CD14-positive monocyte (primary cell): ENCODE data around the gene ARMH3. TPM values are rescaled to one million over a fixed set of nuclear protein-coding genes. Genes with fewer than 3 reads are reported as not detected.
"Not testable (repeated sequence)": the region's sequence is repeated elsewhere in the genome, so short reads cannot be mapped to it uniquely, and the experiment has no call there.

Experiments
- DNase-seq, 3 donors: peaks; one replicate each; pipeline ENCODE4 v3.0.0-alpha.2; 2011 to 2022
- H2AFZ ChIP-seq: 2 replicates; pipeline ENCODE4 v1.6.0; 2012; ENCODE audit warnings: mild to moderate bottlenecking, low read depth, low read length, inconsistent platforms; ENCODE audit not compliant: insufficient read depth, poor library complexity, severe bottlenecking
- H3K27ac ChIP-seq, 2 donors: 1 replicate in 1 of 2; 2 replicates in 1 of 2; pipeline ENCODE4 v1.5.1; 2012 to 2013; ENCODE audit warnings: low read length in 2 of 2, control low read depth in 1 of 2, inconsistent platforms in 1 of 2, low read depth in 1 of 2, mild to moderate bottlenecking in 1 of 2
- H3K27me3 ChIP-seq, 2 donors: one replicate each; pipeline versions ENCODE4 v1.6.0 to v1.6.1; 2011 to 2013; ENCODE audit warnings: low read length in 2 of 2; ENCODE audit not compliant: control insufficient read depth in 2 of 2, insufficient read depth in 2 of 2
- H3K36me3 ChIP-seq, 2 donors: replicated peaks in 1 of 2; 1 replicate in 1 of 2; 2 replicates in 1 of 2; pipeline versions ENCODE4 v1.5.1 to v1.6.1; 2012 to 2013; ENCODE audit warnings: low read length in 2 of 2, control low read depth in 1 of 2, inconsistent platforms in 1 of 2, mild to moderate bottlenecking in 1 of 2; ENCODE audit not compliant: insufficient read depth in 2 of 2, control insufficient read depth in 1 of 2
- H3K4me1 ChIP-seq, 2 donors: 1 replicate in 1 of 2; 2 replicates in 1 of 2; pipeline versions ENCODE4 v1.5.1 to v1.6.1; 2012 to 2013; ENCODE audit warnings: low read length in 2 of 2, control low read depth in 1 of 2, inconsistent platforms in 1 of 2, mild to moderate bottlenecking in 1 of 2, moderate library complexity in 1 of 2; ENCODE audit not compliant: insufficient read depth in 2 of 2, control insufficient read depth in 1 of 2
- H3K4me2 ChIP-seq: replicated peaks from 2 replicates; pipeline ENCODE3; 2012; ENCODE audit warnings: low read length, moderate library complexity, mild to moderate bottlenecking; ENCODE audit not compliant: poor library complexity, severe bottlenecking; ENCODE audit errors: extremely low read depth
- H3K4me3 ChIP-seq, 3 experiments: fragments of 200-600 bp in 1 of 3; sonication (generic) in 1 of 3; replicated peaks in 1 of 3; 1 replicate in 2 of 3; 2 replicates in 1 of 3; pipeline ENCODE4 v1.5.1; 2011 to 2013; ENCODE audit warnings: low read length in 3 of 3, mild to moderate bottlenecking in 3 of 3, control low read depth in 2 of 3, low read depth in 2 of 3, inconsistent platforms in 1 of 3, moderate library complexity in 1 of 3
- H3K79me2 ChIP-seq: 2 replicates; pipeline ENCODE4 v1.6.0; 2012; ENCODE audit warnings: mild to moderate bottlenecking, control low read depth, inconsistent platforms, low read length, moderate library complexity; ENCODE audit not compliant: insufficient read depth
- H3K9ac ChIP-seq: 2 replicates; pipeline ENCODE4 v1.6.0; 2017; ENCODE audit warnings: low read length, mild to moderate bottlenecking; ENCODE audit not compliant: insufficient read depth, poor library complexity, severe bottlenecking
- H3K9me3 ChIP-seq, 2 donors: replicated peaks in 1 of 2; 1 replicate in 1 of 2; 2 replicates in 1 of 2; pipeline versions ENCODE4 v1.5.1 to v1.6.1; 2012 to 2013; ENCODE audit warnings: low read length in 2 of 2, control low read depth in 1 of 2; ENCODE audit not compliant: control insufficient read depth in 1 of 2, insufficient read depth in 1 of 2
- H4K20me1 ChIP-seq: 2 replicates; pipeline ENCODE4 v1.6.0; 2012; ENCODE audit warnings: mild to moderate bottlenecking, low read length, control low read depth, moderate library complexity; ENCODE audit not compliant: insufficient read depth
- H3K27ac Mint-ChIP-seq, 7 donors: one replicate each; pipeline ENCODE4 v1.8.0; 2020; ENCODE audit warnings: mild to moderate bottlenecking in 7 of 7, mixed read lengths in 7 of 7, moderate library complexity in 6 of 7, inconsistent platforms in 2 of 7
- H3K27me3 Mint-ChIP-seq, 3 donors: one replicate each; pipeline ENCODE4 v1.8.0; 2021 to 2022; ENCODE audit warnings: low read depth in 3 of 3, mild to moderate bottlenecking in 3 of 3, mixed read lengths in 3 of 3, moderate library complexity in 3 of 3, inconsistent platforms in 1 of 3
- H3K36me3 Mint-ChIP-seq, 2 donors: one replicate each; pipeline ENCODE4 v1.8.0; 2020; ENCODE audit warnings: mixed read lengths in 2 of 2, inconsistent platforms in 1 of 2, mild to moderate bottlenecking in 1 of 2
- H3K4me1 Mint-ChIP-seq: one replicate; pipeline ENCODE4 v1.8.0; 2020; ENCODE audit warnings: mild to moderate bottlenecking, mixed read lengths
- H3K4me3 Mint-ChIP-seq, 2 donors: one replicate each; pipeline ENCODE4 v1.8.0; 2020; ENCODE audit warnings: mild to moderate bottlenecking in 2 of 2, mixed read lengths in 2 of 2, moderate library complexity in 1 of 2
- H3K9me3 Mint-ChIP-seq, 7 donors: one replicate each; pipeline ENCODE4 v1.8.0; 2020 to 2022; ENCODE audit warnings: mixed read lengths in 7 of 7, mild to moderate bottlenecking in 6 of 7, moderate library complexity in 6 of 7, inconsistent platforms in 2 of 7
- WGBS: methylation state at CpG from one replicate; pipeline ENCODE4 v1.1.5; 2013; ENCODE audit warnings: missing lambda C conversion rate; ENCODE audit not compliant: insufficient coverage; 5-methylcytosine and 5-hydroxymethylcytosine counted together
- intact Hi-C, 2 donors: fragments of 100-400 bp; cut with micrococcal nuclease; formaldehyde crosslinking; loops; one replicate each; pipeline versions ENCODE4 v1.15.0 to v1.15.1; 2023
- polyA plus RNA-seq, 3 donors: library from polyadenylated mRNA; depleted of rRNA in 1 of 3; unstranded in 2 of 3; stranded (reverse) in 1 of 3; fragments of 300-500 nt in 2 of 3; fragments of >200 nt in 1 of 3; fragmentation: Illumina TruSeq in 2 of 3; gene quantifications; 1 replicate in 2 of 3; 2 replicates in 1 of 3; pipeline ENCODE4 v1.2.3, GENCODE V29; 2012 to 2021
- TF ChIP-seq, protein P1 (sequence below): fragments of 200-600 bp; IDR thresholded peaks from one replicate; pipeline ENCODE4 v1.8.0; 2022; ENCODE audit warnings: antibody characterized with exemption, mild to moderate bottlenecking

Gene ARMH3
- polyA plus RNA-seq, 3 donors: 20.4 to 26.3 (median 22.1) TPM

DNA sequence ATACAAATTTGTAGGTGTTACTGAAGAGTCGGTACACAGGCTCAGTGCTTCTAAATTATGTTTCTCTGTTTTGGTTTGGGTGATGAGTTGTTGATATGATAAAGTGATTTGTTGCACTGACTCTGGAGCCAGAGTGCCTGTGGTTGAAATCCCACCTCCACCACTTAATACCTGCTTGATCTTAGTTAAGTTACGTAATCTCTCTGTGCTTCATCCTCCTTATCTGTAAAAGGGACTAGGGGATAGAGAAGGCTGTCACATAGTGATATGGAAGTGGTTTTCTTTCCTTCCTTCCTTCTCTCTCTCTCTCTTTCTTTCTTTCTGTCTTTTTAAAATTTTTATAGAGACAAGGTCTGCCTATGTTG lies 8.5 kb upstream of the ARMH3 start:
- Histone ChIP-seq H3K9me3 (no peaks in the 10 kb centered on the region), H3K4me3 (peak overlapping the region; percentile 64 to 92 (median 80)), H3K4me1 (peaks cover 42 to 48% of the 10 kb centered on the region in 2 donors), H3K79me2 (peaks cover 41% of the 10 kb centered on the region), H2AFZ (peak overlapping the region; percentile 97), H3K4me2 (peak overlapping the region; percentile 98), H3K9ac (peak overlapping the region; percentile 96), H3K27ac (peak overlapping the region; percentile 37 to 87), H3K27me3 (no peaks in the 10 kb centered on the region), H3K36me3 (peaks cover 0 to 13% of the 10 kb centered on the region in 2 donors), H4K20me1 (peaks cover 37% of the 10 kb centered on the region)
- no peak for DNase-seq
- intact Hi-C loops: no loop called here
- no CpG with 5 or more reads among the region's 2 CpGs for WGBS
- H3K27ac Mint-ChIP-seq: peak overlapping the region; percentile 70 to 92 (median 84)
- TF ChIP-seq, protein P1, sequence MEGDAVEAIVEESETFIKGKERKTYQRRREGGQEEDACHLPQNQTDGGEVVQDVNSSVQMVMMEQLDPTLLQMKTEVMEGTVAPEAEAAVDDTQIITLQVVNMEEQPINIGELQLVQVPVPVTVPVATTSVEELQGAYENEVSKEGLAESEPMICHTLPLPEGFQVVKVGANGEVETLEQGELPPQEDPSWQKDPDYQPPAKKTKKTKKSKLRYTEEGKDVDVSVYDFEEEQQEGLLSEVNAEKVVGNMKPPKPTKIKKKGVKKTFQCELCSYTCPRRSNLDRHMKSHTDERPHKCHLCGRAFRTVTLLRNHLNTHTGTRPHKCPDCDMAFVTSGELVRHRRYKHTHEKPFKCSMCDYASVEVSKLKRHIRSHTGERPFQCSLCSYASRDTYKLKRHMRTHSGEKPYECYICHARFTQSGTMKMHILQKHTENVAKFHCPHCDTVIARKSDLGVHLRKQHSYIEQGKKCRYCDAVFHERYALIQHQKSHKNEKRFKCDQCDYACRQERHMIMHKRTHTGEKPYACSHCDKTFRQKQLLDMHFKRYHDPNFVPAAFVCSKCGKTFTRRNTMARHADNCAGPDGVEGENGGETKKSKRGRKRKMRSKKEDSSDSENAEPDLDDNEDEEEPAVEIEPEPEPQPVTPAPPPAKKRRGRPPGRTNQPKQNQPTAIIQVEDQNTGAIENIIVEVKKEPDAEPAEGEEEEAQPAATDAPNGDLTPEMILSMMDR: no peak
- peaks cover 1 to 4% (median 2%) of the 10 kb centered on the region in 3 donors for H3K27me3 Mint-ChIP-seq
- peaks cover 43% of the 10 kb centered on the region for H3K4me1 Mint-ChIP-seq
- no peaks in the 10 kb centered on the region for H3K9me3 Mint-ChIP-seq
- peak overlapping the region; percentile 81 to 83 for H3K4me3 Mint-ChIP-seq
- peaks cover under 1 to 8% of the 10 kb centered on the region in 2 donors for H3K36me3 Mint-ChIP-seq

DNA sequence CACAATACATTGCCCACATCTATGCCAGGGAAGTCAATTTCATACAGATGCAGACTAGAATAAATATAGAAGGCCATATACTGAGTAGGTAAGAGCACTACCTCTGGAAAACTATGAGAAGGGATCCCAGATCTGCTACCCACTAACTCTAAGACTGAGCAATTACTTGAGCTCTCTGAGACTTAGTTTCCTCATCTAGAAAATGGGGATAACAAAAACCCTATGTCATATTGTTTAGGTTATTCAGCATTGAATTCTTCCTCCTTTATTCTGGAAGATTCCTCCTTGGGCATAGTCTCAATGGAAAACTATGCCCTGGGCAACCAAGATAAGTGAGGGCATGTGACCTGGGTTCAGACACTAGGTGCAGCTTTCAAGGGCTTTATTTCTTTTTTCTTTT lies 4.0 kb upstream of the ARMH3 start:
- Histone ChIP-seq H3K27ac (no peak overlapping the region), H3K4me1 (peaks cover 10 to 16% of the 10 kb centered on the region in 2 donors), H3K79me2 (peaks cover 7% of the 10 kb centered on the region), H3K27me3 (no peaks in the 10 kb centered on the region), H3K4me2 (no peak overlapping the region), H4K20me1 (no peaks in the 10 kb centered on the region), H3K9me3 (no peaks in the 10 kb centered on the region), H3K36me3 (no peaks in the 10 kb centered on the region), H3K9ac (no peak overlapping the region), H3K4me3 (no peak overlapping the region), H2AFZ (no peak overlapping the region)
- DNase-seq: no peak
- H3K4me3 Mint-ChIP-seq: no peak overlapping the region
- H3K4me1 Mint-ChIP-seq: peaks cover 18% of the 10 kb centered on the region
- peaks cover 0 to 2% (median 0%) of the 10 kb centered on the region in 7 donors for H3K9me3 Mint-ChIP-seq
- TF ChIP-seq, protein P1: no peak
- intact Hi-C loops: loop anchor here in 1 of 2 donors (5.0 kb wide), 1 partner anchor 72 kb away; the partner anchor contains the start of gene PPRC1
- H3K27ac Mint-ChIP-seq: no peak overlapping the region
- H3K36me3 Mint-ChIP-seq: no peaks in the 10 kb centered on the region
- peaks cover 2 to 5% (median 4%) of the 10 kb centered on the region in 3 donors for H3K27me3 Mint-ChIP-seq

DNA sequence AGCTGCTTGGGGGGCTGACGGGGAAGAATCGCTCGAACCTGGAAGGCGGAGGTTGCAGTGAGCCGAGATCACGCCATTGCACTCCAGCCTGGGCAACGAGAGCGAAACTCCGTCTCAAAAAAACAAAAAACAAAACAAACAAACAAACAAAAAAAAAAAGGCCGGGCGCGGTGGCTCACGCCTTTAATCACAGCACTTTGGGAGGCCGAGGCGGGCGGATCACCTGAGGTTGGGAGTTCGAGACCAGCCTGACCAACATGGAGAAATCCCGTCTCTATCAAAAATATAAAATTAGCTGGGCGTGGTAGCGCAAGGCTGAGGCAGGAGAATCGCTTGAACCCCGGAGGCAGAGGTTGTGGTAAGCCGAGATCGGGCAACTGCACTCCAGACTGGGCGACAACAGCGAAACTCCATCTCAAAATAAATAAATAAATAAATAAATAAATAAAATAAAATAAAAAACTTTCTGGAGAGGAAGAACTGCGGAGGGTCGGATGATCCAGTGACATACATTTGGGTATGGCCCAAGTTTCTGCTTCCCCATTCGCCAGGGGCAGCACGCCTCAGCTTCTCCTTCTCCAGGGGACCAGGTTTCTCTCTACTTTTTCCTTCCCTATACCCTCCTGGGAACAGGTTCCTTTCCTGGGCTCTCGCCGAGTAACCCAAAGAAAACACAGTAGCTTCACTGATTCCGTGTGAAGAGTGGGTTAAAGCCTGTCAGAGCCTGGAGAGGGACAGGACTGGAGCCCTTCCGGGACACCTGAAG lies 909 bp downstream of the ARMH3 start:
- not testable (repeated sequence) for H3K27me3 ChIP-seq, H3K9me3 Mint-ChIP-seq, H3K9me3 ChIP-seq, H3K36me3 ChIP-seq, H3K27me3 Mint-ChIP-seq
- H3K4me3 ChIP-seq: peak overlapping the region; percentile 89 to 95 (median 95)
- H3K36me3 Mint-ChIP-seq: peaks cover 2 to 12% of the 10 kb centered on the region in 2 donors
- peaks cover 56% of the 10 kb centered on the region for H3K79me2 ChIP-seq
- intact Hi-C loops: loop anchor here in 1 of 2 donors (5.0 kb wide), 1 partner anchor 77 kb away; the partner anchor contains the start of gene PPRC1
- H3K4me1 ChIP-seq: peaks cover 40 to 47% of the 10 kb centered on the region in 2 donors
- H3K27ac ChIP-seq: peak overlapping the region; percentile 94 to 98
- H3K9ac ChIP-seq: peak overlapping the region; percentile 87
- H3K4me2 ChIP-seq: peak overlapping the region; percentile 86
- 64% methylated on average over 6 of the region's 34 CpGs for whole genome bisulfite sequencing
- peak overlapping the region; percentile 93 to 96 for H3K4me3 Mint-ChIP-seq
- peak; percentile 51 to 68 (median 64) for DNase-seq
- H4K20me1 ChIP-seq: peaks cover 45% of the 10 kb centered on the region
- H3K4me1 Mint-ChIP-seq: peaks cover 48% of the 10 kb centered on the region
- H2AFZ ChIP-seq: peak overlapping the region; percentile 81
- H3K27ac Mint-ChIP-seq: peak overlapping the region; percentile 92 to 98 (median 96)
